OCI-LY7 (cell line): ENCODE measurements around the gene MCF2L2. TPM values are rescaled to one million over a fixed set of nuclear protein-coding genes. Genes with fewer than 3 reads are reported as not detected.

ENCODE experiments used
- BruUV-seq: library from RNA; stranded (reverse); fragments of 400-500 nt; replicated peaks from 2 replicates; lab custom pipeline; 2021; lab: Mats Ljungman, UMichigan
- CTCF ChIA-PET: fragments of 300-600 bp; sonication (Branson Sonifier 250); formaldehyde crosslinking; loops from one replicate; lab custom pipeline; 2022; ENCODE audit warnings: antibody characterized with exemption; ENCODE audit not compliant: unreplicated experiment; lab: Charles Lee
- POLR2A ChIA-PET: fragments of 300-600 bp; sonication (Branson Sonifier 250); formaldehyde crosslinking; loops from one replicate; lab custom pipeline; 2022; ENCODE audit warnings: antibody characterized with exemption; lab: Charles Lee
- DNase-seq: peaks from one replicate; pipeline ENCODE4 v3.0.0-alpha.2; 2015; ENCODE audit warnings: low spot score
- H2AFZ ChIP-seq: fragments of 200-600 bp; sonication (generic), shearing (Covaris generic); 2 replicates; pipeline ENCODE4 v1.6.1; 2014; ENCODE audit warnings: mild to moderate bottlenecking, antibody characterized with exemption, low read length, moderate library complexity
- H3K27ac ChIP-seq: fragments of 200-600 bp; sonication (generic); 2 replicates; pipeline ENCODE4 v1.5.1; 2014; ENCODE audit warnings: mixed run types, low read depth, mild to moderate bottlenecking, moderate library complexity, low read length, inconsistent platforms; ENCODE audit not compliant: poor library complexity, severe bottlenecking
- H3K36me3 ChIP-seq: fragments of 200-600 bp; sonication (generic); 2 replicates; pipeline ENCODE4 v1.6.1; 2014; ENCODE audit warnings: mild to moderate bottlenecking, antibody characterized with exemption, low read length, moderate library complexity, mixed read lengths; ENCODE audit not compliant: insufficient read depth
- H3K4me1 ChIP-seq: fragments of 200-600 bp; sonication (generic); 2 replicates; pipeline ENCODE4 v1.5.1; 2014; ENCODE audit warnings: mild to moderate bottlenecking, low read length; ENCODE audit not compliant: insufficient read depth, poor library complexity, severe bottlenecking
- H3K4me2 ChIP-seq: fragments of 200-600 bp; sonication (generic); 2 replicates; pipeline ENCODE4 v1.6.1; 2014; ENCODE audit warnings: mild to moderate bottlenecking, low read length
- H3K4me3 ChIP-seq: fragments of 200-600 bp; sonication (generic); 2 replicates; pipeline ENCODE4 v1.5.1; 2014; ENCODE audit warnings: mild to moderate bottlenecking, low read depth, low read length; ENCODE audit not compliant: poor library complexity, severe bottlenecking
- H3K79me2 ChIP-seq: fragments of 200-600 bp; sonication (generic); 2 replicates; pipeline ENCODE4 v1.6.1; 2016; ENCODE audit warnings: low read depth, mild to moderate bottlenecking, low read length, moderate library complexity, mixed read lengths; ENCODE audit not compliant: insufficient read depth
- H3K9me2 ChIP-seq: fragments of 200-600 bp; sonication (generic); 2 replicates; pipeline ENCODE4 v1.6.1; 2016; ENCODE audit warnings: mild to moderate bottlenecking, low read length, mixed read lengths; ENCODE audit not compliant: insufficient read depth
- H3K9me3 ChIP-seq: fragments of 200-600 bp; sonication (generic); 2 replicates; pipeline ENCODE4 v1.6.1; 2014; ENCODE audit warnings: mild to moderate bottlenecking, mixed run types, low read length, mixed read lengths
- H4K20me1 ChIP-seq: fragments of 200-600 bp; sonication (generic); 2 replicates; pipeline ENCODE4 v1.6.1; 2014; ENCODE audit warnings: mild to moderate bottlenecking, antibody characterized with exemption, low read length, moderate library complexity, mixed read lengths; ENCODE audit not compliant: insufficient read depth
- CTCF ChIP-seq: fragments of 200-600 bp; sonication (generic); conservative IDR thresholded peaks from 2 replicates; pipeline ENCODE4 v1.5.1; 2014; ENCODE audit warnings: mild to moderate bottlenecking, antibody characterized with exemption, low read length, moderate library complexity, mixed read lengths
- EZH2phosphoT487 ChIP-seq: fragments of 200-600 bp; sonication (generic); IDR thresholded peaks from 2 replicates; pipeline ENCODE4 v1.6.1; 2018; ENCODE audit warnings: low read depth, borderline replicate concordance, mild to moderate bottlenecking, mixed run types, antibody characterized with exemption, low read length, moderate library complexity, mixed read lengths
- intact Hi-C: fragments of 100-400 bp; cut with micrococcal nuclease; formaldehyde crosslinking; loops from one replicate; pipeline ENCODE4 v1.10.0; 2022; ENCODE audit not compliant: unreplicated experiment
- total RNA-seq, 2 experiments: library from RNA; depleted of rRNA in 1 of 2; stranded (reverse); fragments of >200 nt in 1 of 2; shearing (Covaris generic) in 1 of 2; gene quantifications; 2 replicates each; pipeline ENCODE4 v1.2.3, GENCODE V29; 2014 to 2022

MCF2L2 gene
- total RNA-seq, 2 experiments from 2014 or later: 6.6 to 8.0 TPM

GRCh38 chr3:183218826-183219225 lies 209.6 kb downstream of the MCF2L2 start:
- no peaks in the 10 kb centered on the region for H4K20me1 ChIP-seq
- H3K9me3 ChIP-seq: no peaks in the 10 kb centered on the region
- no peaks in the 10 kb centered on the region for H3K79me2 ChIP-seq
- ChIA-PET CTCF (no interaction called here), POLR2A (no interaction called here)
- intact Hi-C loops: no loop called here
- DNase-seq: no peak
- no TSS peak for BruUV-seq
- H3K4me2 ChIP-seq: no peak overlapping the region
- H2AFZ ChIP-seq: no peak overlapping the region
- H3K36me3 ChIP-seq: no peaks in the 10 kb centered on the region
- H3K27ac ChIP-seq: no peak overlapping the region
- H3K4me1 ChIP-seq: peaks cover 10% of the 10 kb centered on the region
- H3K4me3 ChIP-seq: no peak overlapping the region
- no peaks in the 10 kb centered on the region for H3K9me2 ChIP-seq
- TF ChIP-seq CTCF: no peak
- no peak for TF ChIP-seq EZH2phosphoT487

- no peaks in the 10 kb centered on the region for H3K9me2 ChIP-seq
- no peaks in the 10 kb centered on the region for H3K9me3 ChIP-seq
- H3K4me2 ChIP-seq: no peak overlapping the region
- DNase-seq: no peak
- intact Hi-C loops: no loop called here
- TF ChIP-seq EZH2phosphoT487 (no peak), CTCF (no peak)
- ChIA-PET CTCF (no interaction called here), POLR2A (interaction anchor here (0.8 kb wide), 1 partner anchor 42 kb away, joined by 3 read pairs; no protein-coding TSS in a partner anchor)
- H3K36me3 ChIP-seq: no peaks in the 10 kb centered on the region
- H3K27ac ChIP-seq: no peak overlapping the region
- H4K20me1 ChIP-seq: no peaks in the 10 kb centered on the region
- H3K4me1 ChIP-seq: peaks cover 12% of the 10 kb centered on the region
- H2AFZ ChIP-seq: no peak overlapping the region
- BruUV-seq: no TSS peak
- no peaks in the 10 kb centered on the region for H3K79me2 ChIP-seq
- H3K4me3 ChIP-seq: no peak overlapping the region
These were observed 210.7 kb downstream of the MCF2L2 start for GRCh38 chr3:183217548-183218332.

GRCh38 chr3:183215591-183216202 lies 212.7 kb downstream of the MCF2L2 start:
- DNase-seq: no peak

More at GRCh38 chr3:183215591-183216202, 212.7 kb downstream of the MCF2L2 start:
- intact Hi-C loops: no loop called here
- ChIA-PET POLR2A (no interaction called here), CTCF (no interaction called here)
- Histone ChIP-seq H3K4me2 (no peak overlapping the region), H3K4me1 (peaks cover 12% of the 10 kb centered on the region), H3K79me2 (no peaks in the 10 kb centered on the region), H3K9me3 (no peaks in the 10 kb centered on the region), H3K27ac (no peak overlapping the region), H3K4me3 (no peak overlapping the region), H2AFZ (no peak overlapping the region), H3K36me3 (no peaks in the 10 kb centered on the region), H3K9me2 (no peaks in the 10 kb centered on the region), H4K20me1 (no peaks in the 10 kb centered on the region)
- BruUV-seq: no TSS peak
- no peak for TF ChIP-seq EZH2phosphoT487
- TF ChIP-seq CTCF: no peak
